ENCODE measurements around the gene KIAA1217.

KIAA1217 gene

GRCh38 chr10:24596217-24596930, 387.4 kb downstream of the KIAA1217 start:
- no peaks in the 10 kb centered on the region for H3K27me3 ChIP-seq (ENCODE audit: insufficient read depth, low read length)
- H2AFZ ChIP-seq (ENCODE audit: low read depth, low read length): no peak overlapping the region
- no peaks in the 10 kb centered on the region for H3K9me3 ChIP-seq (ENCODE audit: low read length)
- H3K36me3 ChIP-seq (ENCODE audit: insufficient read depth, low read length): peaks cover 98% of the 10 kb centered on the region
- H3K4me1 ChIP-seq (ENCODE audit: insufficient read depth, low read length): peaks cover 4% of the 10 kb centered on the region
- no peak overlapping the region for H3K4me3 ChIP-seq (ENCODE audit: low read length)

DNA sequence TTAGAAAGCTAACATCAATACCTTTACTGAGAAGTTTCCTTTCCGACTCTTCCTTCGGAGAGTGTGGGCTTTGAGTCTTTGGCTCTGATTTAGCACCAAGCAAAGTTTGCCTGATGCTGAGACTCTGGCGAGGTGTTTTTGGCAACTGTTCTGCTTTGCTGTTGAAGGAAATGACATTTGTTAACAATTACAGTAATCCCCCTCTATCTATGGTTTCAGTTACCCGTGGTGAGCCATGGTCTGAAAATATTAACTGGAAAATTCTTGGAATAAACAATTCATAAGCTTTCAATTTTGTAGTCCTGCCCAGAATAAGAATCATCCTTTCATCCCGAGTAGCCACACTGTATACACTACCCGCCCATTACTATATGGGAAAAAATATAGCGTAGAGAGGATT, 388.5 kb downstream of the KIAA1217 start:
- Histone ChIP-seq H3K9me3 (ENCODE audit: low read length) (no peaks in the 10 kb centered on the region), H3K27me3 (ENCODE audit: insufficient read depth, low read length) (no peaks in the 10 kb centered on the region), H3K36me3 (ENCODE audit: insufficient read depth, low read length) (peaks cover 98% of the 10 kb centered on the region), H3K4me3 (ENCODE audit: low read length) (no peak overlapping the region), H2AFZ (ENCODE audit: low read depth, low read length) (no peak overlapping the region), H3K4me1 (ENCODE audit: insufficient read depth, low read length) (peaks cover 4% of the 10 kb centered on the region)
